Measurements from ENCODE around the gene ALAS1.

ALAS1 gene

DNA sequence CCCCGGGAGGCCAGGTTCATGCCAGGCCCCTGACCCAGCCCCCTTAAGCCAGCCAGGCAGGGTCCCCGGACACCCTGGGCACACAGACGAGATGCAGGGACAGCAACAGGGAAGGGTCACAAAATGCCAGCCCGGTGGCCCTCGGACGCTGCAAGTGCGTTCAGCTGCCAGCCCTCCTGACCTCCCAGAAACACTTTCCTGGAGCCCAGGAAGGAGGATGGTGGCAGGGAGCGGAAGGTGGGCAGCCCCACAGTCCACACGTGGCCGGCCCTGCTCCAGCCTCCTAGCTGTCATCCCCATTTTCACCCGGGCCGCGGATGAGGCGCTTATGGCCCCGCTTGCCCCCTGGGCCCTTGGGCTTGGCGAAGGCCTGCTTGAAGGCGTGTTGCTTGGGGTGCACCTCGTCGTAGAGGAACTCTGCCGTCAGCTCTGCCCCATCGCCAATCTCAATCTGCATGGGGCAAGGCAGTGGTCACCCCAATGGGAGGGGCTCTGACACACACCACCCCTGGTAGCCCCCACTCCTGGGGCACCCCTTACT lies 30.9 kb downstream of the ALAS1 start:
- TF ChIP-seq, protein P1, sequence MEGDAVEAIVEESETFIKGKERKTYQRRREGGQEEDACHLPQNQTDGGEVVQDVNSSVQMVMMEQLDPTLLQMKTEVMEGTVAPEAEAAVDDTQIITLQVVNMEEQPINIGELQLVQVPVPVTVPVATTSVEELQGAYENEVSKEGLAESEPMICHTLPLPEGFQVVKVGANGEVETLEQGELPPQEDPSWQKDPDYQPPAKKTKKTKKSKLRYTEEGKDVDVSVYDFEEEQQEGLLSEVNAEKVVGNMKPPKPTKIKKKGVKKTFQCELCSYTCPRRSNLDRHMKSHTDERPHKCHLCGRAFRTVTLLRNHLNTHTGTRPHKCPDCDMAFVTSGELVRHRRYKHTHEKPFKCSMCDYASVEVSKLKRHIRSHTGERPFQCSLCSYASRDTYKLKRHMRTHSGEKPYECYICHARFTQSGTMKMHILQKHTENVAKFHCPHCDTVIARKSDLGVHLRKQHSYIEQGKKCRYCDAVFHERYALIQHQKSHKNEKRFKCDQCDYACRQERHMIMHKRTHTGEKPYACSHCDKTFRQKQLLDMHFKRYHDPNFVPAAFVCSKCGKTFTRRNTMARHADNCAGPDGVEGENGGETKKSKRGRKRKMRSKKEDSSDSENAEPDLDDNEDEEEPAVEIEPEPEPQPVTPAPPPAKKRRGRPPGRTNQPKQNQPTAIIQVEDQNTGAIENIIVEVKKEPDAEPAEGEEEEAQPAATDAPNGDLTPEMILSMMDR (conservative IDR thresholded peaks at IDR 0.05) = no peak
- H3K27ac ChIP-seq = no peak overlapping the region

DNA sequence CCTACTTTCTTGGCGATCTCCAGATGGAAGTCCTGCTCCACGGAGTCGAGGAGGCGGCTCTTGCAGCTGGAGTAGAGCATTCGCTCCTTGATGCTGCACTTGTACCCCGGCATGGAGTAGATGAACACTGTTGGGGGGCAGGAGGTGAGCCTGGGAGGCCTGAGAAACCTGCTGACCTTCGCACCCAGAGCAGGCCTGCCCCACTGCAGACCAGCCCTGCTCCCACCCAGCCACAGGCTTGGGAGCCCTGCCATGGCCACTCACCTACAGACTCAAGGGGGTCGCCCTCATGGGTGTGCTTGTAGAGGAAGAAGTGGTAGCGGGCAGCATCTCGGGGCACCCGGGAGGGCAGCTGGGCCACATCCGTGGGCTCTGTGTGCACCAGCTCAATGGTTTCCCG lies 31.7 kb downstream of the ALAS1 start:
- TF ChIP-seq, protein P1 (conservative IDR thresholded peaks at IDR 0.05) = no peak
- no peak overlapping the region for H3K27ac ChIP-seq

DNA sequence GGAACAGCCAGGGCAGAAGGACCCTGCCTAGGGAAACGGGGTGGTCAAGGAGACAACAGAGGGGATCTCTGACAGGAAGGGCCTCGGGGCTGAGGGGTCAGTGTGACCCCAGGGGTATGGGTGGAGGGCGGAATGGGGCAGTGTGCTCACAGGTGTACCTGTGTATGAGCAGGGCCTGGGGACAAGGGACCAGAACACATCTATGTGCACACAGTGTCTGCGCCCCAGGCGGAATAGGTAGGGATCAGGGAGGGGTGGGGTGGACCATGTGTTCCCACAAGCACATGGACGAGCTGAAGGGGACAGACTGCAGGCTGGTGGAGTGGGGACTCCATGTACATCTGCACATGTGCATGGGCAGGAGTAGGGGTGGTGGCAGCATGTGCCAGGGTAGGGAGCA lies 32.5 kb downstream of the ALAS1 start:
- TF ChIP-seq, protein P1 (conservative IDR thresholded peaks at IDR 0.05) = no peak
- no peak overlapping the region for H3K27ac ChIP-seq

DNA sequence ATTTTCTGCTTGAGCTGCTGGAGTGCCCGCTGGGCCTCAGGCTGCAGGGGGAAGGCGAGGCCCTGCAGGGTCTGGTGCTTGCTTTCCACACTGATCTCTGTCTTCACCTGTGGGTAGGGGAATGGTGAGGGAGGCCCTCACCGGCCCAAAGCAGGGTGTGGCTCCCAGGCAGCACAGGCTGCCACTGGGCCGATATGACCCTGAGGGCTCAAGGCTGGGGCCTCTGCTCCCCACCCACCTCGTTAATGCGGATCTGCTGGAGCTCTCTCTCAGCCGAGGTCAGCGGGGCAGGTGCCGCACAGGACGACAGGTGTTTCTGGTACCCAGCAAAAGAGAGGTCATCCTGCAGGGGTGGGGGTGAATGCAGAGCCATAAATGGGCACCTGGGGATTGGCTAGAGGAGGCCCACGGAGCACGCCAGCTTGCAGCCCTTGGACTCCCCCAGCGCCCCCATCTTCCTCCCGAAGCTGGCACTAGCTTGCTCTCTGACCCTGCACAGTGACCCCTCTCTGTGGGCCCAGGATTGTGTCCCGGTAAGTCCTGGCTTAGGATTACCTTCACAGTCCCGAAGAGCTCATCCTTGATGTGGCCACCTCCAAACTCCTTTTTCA lies 33.0 kb downstream of the ALAS1 start:
- no peak overlapping the region for H3K27ac ChIP-seq
- TF ChIP-seq, protein P1 (conservative IDR thresholded peaks at IDR 0.05) = no peak

DNA sequence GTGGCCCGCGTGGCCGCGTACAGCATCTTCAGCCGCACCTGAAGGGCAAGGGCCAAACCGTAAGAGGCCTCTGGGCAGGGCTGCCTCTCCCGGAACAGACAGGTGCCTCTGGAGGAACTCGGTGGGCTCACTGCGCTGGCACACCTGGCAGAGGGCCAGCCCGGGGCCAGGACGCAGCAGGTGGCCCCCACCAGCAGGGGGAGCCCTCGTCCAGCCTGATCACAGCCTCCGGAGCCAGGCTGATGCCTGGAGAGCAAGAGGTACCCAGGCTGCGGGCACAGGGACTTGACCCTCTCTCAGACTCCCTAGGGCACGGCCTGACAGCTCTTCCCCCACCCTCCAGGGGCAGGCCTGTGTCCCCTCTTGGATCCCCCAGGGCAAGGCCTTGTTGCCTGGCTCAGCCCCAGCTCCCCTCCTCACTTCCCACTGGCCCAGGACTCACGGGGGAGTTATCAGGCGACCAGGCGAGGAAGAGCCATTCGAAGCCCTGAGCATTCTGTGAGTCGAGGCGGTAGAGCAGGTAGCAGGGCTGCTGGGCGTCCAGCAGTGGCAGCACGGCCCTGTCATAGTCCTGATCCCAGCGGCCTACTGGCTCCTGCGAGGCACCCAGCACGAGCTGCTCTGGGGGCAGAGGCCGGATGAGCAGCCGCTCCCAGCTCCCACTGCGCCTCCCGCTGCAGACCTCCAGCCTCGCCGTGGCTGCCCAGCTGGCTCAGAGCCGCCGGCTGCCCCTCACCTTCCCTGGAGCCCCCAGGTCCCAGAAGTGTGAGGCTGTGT lies 33.7 kb downstream of the ALAS1 start:
- H3K27ac ChIP-seq = no peak overlapping the region
- TF ChIP-seq, protein P1 (conservative IDR thresholded peaks at IDR 0.05) = peak; percentile 98

DNA sequence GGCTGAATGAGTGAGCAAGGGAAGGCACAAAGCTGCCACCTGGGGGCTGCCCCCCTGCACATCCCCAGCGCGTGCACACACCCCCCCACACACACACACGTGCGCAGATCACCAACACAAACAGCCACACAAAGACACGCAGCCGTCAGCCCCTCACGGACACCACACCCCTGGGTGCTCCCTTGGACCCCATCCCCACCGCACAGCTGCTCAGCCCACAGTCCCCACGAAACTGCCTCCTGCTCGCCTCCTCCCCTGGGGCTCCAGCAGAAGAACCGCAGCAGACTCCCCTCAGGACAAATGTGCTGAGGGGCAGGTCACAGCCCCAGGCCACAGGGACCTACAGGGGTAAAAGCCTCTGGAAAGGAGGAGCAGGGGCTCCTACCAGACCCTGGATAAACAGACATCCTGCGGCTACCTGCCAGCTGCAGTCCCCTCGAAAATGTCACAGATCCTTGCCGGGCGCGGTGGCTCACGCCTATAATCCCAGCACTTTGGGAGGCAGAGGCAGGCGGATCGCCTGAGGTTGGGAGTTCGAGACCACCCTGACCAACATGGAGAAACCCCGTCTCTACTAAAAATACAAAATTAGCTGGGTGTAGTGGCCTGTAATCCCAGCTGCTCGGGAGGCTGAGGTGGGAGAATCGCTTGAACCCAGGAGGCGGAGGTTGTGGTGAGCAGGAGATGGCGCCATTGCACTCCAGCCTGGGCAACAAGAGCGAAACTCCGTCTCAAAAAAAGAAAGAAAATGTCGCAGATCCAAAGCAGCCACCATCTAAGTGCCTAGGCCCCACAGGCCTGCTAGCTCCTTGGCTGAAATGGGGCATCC lies 34.5 kb downstream of the ALAS1 start:
- H3K27ac ChIP-seq = no peak overlapping the region
- TF ChIP-seq, protein P1 (conservative IDR thresholded peaks at IDR 0.05) = peak; percentile 62

DNA sequence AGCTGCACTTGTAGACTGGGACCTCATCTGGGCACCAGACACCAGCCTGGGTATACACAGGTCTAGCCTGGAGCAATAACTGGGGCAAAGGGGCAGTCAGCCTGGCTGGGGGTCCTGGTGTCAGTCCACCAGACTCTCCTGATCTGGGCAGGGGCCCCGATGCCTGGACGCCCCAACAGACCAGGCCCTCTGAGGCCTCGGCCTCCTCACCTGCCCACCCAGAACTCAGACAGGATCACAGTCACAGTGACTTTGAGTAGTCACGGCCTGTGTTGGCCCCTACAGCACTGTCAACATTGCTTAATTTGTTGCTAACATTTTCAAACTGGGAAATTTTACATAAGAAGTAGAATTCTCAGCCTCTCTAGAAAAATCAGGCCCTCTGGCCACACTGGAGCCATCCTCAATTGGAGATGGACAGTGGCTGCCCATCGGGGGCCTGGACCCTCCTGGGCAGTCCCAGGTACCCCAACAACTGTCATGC lies 35.2 kb downstream of the ALAS1 start:
- TF ChIP-seq, protein P1 (conservative IDR thresholded peaks at IDR 0.05) = peak; percentile 15; the same call in 1 of the 2 replicates
- H3K27ac ChIP-seq = no peak overlapping the region
